Tibial artery (tissue), 4 donors: ENCODE data around the gene RNASEH2C.
"Not testable (repeated sequence)": the region's sequence is repeated elsewhere in the genome, so short reads cannot be mapped to it uniquely, and the experiment has no call there.

ENCODE experiments used
- DNase-seq, 2 donors: peaks; one replicate each; pipeline ENCODE4 v3.0.0-alpha.2; 2019
- H3K27ac ChIP-seq, 2 donors: fragments of 200-600 bp; sonication (generic) in 1 of 2; 1 replicate in 1 of 2; 2 replicates in 1 of 2; pipeline ENCODE4 v1.5.1; 2018 to 2019; ENCODE audit warnings: mild to moderate bottlenecking in 1 of 2
- H3K27me3 ChIP-seq, 2 donors: fragments of 200-600 bp; sonication (generic) in 1 of 2; one replicate each; pipeline versions ENCODE4 v1.5.1 to v1.6.0; 2016 to 2019
- H3K36me3 ChIP-seq, 3 donors: fragments of 200-600 bp; sonication (generic) in 2 of 3; one replicate each; pipeline ENCODE4 v1.5.1; 2016 to 2019; ENCODE audit warnings: mild to moderate bottlenecking in 2 of 3
- H3K4me1 ChIP-seq, 4 donors: fragments of 200-600 bp; sonication (generic) in 2 of 4; 1 replicate in 3 of 4; 2 replicates in 1 of 4; pipeline ENCODE4 v1.5.1; 2016 to 2019
- H3K4me3 ChIP-seq, 2 donors: fragments of 200-600 bp; sonication (generic) in 1 of 2; 1 replicate in 1 of 2; 2 replicates in 1 of 2; pipeline ENCODE4 v1.5.1; 2018 to 2019; ENCODE audit warnings: mild to moderate bottlenecking in 2 of 2
- H3K9me3 ChIP-seq, 3 donors: fragments of 200-600 bp; sonication (generic) in 1 of 3; one replicate each; pipeline ENCODE4 v1.5.1; 2016 to 2019
- intact Hi-C: fragments of 100-400 bp; cut with DNase I; formaldehyde crosslinking; loops from one replicate; pipeline ENCODE4 v1.15.0; 2023; ENCODE audit warnings: low total_unique reads
- TF ChIP-seq, protein P1 (sequence below), 2 experiments: fragments of 200-600 bp in 1 of 2; fragments of 450-650 bp in 1 of 2; IDR thresholded peaks; one replicate each; pipeline ENCODE4 v1.5.1; 2017 to 2019; ENCODE audit warnings: antibody characterized with exemption in 2 of 2, mild to moderate bottlenecking in 1 of 2, moderate library complexity in 1 of 2

The RNASEH2C gene

DNA sequence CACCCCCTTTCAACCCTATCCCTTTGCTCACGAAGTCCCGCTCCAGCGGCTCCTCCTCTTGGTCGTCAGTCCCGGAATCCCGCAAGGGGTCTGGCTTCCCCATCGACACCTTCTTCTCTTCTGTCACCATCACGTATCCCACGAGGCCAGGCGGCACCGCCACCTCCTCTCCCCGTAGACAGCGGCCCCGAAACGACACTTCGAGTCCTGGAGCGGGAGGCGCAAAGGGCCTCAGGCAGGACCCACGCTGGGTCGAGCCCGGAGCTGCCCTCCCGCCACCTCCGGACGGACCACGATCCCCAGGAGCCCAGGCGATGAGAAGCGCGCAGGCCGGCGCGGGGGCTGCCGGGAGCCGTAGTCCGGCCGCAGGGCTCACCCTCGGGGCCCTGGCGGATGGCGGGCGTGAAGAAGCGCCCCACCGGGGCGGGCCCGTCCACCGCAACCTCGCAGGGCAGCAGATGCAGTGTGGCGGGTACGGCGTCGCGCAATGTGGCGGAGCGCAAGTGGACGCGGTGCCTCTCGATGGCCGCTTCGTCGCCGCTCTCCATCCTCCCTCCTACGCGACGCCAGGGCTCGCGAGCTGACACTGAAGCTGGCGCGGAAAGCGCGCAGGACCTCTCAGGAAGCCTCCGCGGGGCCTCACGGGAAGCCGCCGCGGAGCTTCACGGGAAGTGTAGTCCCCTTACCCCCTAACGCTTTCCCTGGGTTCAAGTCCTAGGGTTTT, at the start of gene RNASEH2C:
Gene RNASEH2C, minus strand, starts transcription at position 588 of the 724 bp plus-strand sequence. Its CDS starts 40 bp downstream, at position 548.
- H3K4me3 ChIP-seq: peak within 1 kb of the TSS; percentile 59 to 78
- intact Hi-C loops: no loop called here

DNA sequence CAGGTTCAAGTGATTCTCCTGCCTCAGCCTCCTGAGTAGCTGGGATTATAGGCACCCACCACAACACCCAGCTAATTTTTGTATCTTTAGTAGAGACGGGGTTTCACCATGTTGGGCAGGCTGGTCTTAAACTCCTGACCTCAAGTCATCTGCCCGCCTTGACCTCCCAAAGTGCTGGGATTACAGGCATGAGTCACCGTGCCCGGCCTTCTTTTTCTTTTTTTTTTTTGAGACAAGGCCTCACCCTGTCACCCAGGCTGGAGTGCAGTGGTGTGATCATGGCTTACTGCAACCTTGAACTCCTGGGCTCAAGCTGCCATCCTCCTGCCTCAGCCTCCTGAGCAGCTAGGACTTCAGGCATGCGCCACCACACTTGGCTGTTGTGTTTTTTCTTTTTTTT, 47.2 kb upstream of the RNASEH2C start:
- H3K27ac ChIP-seq, intact Hi-C loops, H3K27me3 ChIP-seq, H3K4me3 ChIP-seq, DNase-seq, H3K4me1 ChIP-seq, H3K9me3 ChIP-seq, H3K36me3 ChIP-seq: not testable (repeated sequence)

More for the DNA sequence above, at the start of gene RNASEH2C:
- peaks cover 0 to 31% (median 20%) of the 10 kb centered on the region in 4 donors for H3K4me1 ChIP-seq
- H3K9me3 ChIP-seq: no peaks in the 10 kb centered on the region
- H3K27me3 ChIP-seq: no peaks in the 10 kb centered on the region
- peaks cover 41 to 42% (median 42%) of the 10 kb centered on the region in 3 donors for H3K36me3 ChIP-seq
- peak; percentile 82 to 88 for DNase-seq
- peak within 1 kb of the TSS; percentile 77 to 90 for H3K27ac ChIP-seq
- TF ChIP-seq, protein P1, sequence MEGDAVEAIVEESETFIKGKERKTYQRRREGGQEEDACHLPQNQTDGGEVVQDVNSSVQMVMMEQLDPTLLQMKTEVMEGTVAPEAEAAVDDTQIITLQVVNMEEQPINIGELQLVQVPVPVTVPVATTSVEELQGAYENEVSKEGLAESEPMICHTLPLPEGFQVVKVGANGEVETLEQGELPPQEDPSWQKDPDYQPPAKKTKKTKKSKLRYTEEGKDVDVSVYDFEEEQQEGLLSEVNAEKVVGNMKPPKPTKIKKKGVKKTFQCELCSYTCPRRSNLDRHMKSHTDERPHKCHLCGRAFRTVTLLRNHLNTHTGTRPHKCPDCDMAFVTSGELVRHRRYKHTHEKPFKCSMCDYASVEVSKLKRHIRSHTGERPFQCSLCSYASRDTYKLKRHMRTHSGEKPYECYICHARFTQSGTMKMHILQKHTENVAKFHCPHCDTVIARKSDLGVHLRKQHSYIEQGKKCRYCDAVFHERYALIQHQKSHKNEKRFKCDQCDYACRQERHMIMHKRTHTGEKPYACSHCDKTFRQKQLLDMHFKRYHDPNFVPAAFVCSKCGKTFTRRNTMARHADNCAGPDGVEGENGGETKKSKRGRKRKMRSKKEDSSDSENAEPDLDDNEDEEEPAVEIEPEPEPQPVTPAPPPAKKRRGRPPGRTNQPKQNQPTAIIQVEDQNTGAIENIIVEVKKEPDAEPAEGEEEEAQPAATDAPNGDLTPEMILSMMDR (IDR thresholded peaks at IDR 0.05): peak in 1 of 2 experiments; percentile 15

DNA sequence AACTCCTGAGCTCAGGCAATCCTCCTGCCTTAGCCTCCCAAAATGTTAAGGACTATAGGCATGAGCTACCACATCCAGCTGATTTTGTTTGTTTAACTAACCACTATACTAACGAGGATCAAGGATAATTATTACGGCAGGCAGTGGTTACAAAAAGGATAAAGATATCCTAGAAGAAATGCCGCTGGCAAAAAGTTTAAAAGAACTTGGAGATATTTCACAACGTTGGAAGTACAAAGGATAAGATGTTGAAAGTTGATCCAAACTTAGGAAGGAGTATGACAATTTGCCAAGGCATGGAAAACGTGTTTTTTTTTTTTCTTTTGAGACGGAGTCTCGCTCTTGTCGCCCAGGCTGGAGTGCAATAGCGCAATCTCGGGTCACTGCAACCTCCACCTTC, 46.8 kb upstream of the RNASEH2C start:
- H3K9me3 ChIP-seq: no peaks in the 10 kb centered on the region
- H3K4me1 ChIP-seq: peaks cover 0 to 6% (median 2%) of the 10 kb centered on the region in 4 donors
- no peaks in the 10 kb centered on the region for H3K27me3 ChIP-seq
- no peaks in the 10 kb centered on the region for H3K36me3 ChIP-seq
- TF ChIP-seq, protein P1 (IDR thresholded peaks at IDR 0.05): no peak
- no peak for DNase-seq
- no peak overlapping the region for H3K4me3 ChIP-seq
- intact Hi-C loops: no loop called here
- H3K27ac ChIP-seq: no peak overlapping the region

DNA sequence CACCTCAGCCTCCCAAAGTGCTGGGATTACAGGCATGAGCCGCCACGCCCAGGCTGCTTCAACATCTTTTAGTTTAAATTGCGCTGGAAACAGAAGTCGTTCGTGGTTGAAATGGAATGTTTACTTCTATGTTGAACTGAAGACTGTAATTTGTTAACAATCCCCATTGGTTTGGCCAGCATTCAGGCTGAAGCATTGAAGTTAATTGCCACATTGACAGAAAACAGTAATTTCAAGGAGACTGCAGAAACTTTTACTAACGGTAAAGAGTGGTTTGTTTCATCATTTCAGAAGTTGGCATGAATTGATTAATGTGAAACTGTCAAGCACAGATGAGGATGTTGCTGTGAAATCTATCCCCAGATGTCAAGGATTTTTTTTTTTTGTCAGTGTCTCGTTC, 45.9 kb upstream of the RNASEH2C start:
- TF ChIP-seq, protein P1 (IDR thresholded peaks at IDR 0.05): no peak
- H3K27me3 ChIP-seq: no peaks in the 10 kb centered on the region
- intact Hi-C loops: no loop called here

DNA sequence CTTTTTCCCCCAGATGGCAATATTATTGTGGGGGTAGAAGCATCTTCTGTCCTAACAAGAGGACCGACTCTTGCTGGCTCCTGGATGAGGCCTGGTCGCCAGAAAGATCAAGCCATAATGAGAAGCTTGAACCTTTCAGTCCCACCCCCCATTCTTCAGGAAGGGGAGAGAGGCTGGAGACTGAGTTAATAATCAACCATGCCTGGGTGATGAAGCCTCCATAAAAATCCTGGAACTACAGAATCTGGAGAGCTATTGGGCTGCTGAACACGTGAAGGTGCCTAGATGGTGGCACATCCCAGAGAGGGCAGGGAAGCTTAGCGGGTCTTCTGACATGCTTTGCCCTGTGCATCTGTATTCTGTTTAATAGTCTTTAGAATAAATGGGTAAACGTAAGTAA, 43.8 kb upstream of the RNASEH2C start:
- Histone ChIP-seq H3K4me1 (peaks cover 0 to 2% (median 0%) of the 10 kb centered on the region in 4 donors), H3K4me3 (no peak overlapping the region), H3K9me3 (no peaks in the 10 kb centered on the region), H3K27ac (no peak overlapping the region), H3K27me3 (no peaks in the 10 kb centered on the region), H3K36me3 (no peaks in the 10 kb centered on the region)
- DNase-seq: no peak
- TF ChIP-seq, protein P1 (IDR thresholded peaks at IDR 0.05): no peak
- intact Hi-C loops: no loop called here

More for the DNA sequence above, 45.9 kb upstream of the RNASEH2C start:
- Histone ChIP-seq H3K36me3 (no peaks in the 10 kb centered on the region), H3K27ac (no peak overlapping the region), H3K9me3 (no peaks in the 10 kb centered on the region), H3K4me1 (peaks cover 0 to 6% (median 2%) of the 10 kb centered on the region in 4 donors), H3K4me3 (no peak overlapping the region)
- no peak for DNase-seq

DNA sequence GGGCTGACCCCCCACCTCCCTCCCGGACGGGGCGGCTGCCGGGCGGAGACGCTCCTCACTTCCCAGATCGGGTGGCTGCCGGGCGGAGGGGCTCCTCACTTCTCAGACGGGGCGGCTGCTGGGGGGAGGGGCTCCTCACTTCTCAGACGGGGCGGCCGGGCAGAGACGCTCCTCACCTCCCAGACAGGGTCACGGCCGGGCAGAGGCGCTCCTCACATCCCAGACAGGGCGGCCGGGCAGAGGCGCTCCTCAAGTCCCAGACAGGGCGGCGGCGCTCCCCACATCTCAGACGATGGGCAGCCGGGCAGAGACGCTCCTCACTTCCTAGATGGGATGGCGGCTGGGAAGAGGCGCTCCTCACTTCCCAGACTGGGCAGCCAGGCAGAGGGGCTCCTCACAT, 42.2 kb upstream of the RNASEH2C start:
- H3K9me3 ChIP-seq, H3K27ac ChIP-seq, H3K36me3 ChIP-seq, H3K4me3 ChIP-seq, DNase-seq, intact Hi-C loops, H3K27me3 ChIP-seq, H3K4me1 ChIP-seq: not testable (repeated sequence)

DNA sequence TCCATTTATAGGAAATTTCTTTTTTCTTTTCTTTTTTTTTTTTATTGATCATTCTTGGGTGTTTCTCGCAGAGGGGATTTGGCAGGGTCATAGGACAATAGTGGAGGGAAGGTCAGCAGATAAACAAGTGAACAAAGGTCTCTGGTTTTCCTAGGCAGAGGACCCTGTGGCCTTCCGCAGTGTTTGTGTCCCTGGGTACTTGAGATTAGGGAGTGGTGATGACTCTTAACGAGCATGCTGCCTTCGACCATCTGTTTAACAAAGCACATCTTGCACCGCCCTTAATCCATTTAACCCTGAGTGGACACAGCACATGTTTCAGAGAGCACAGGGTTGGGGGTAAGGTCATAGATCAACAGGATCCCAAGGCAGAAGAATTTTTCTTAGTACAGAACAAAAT, 41.6 kb upstream of the RNASEH2C start:
- DNase-seq, H3K27me3 ChIP-seq, H3K27ac ChIP-seq, H3K36me3 ChIP-seq, H3K9me3 ChIP-seq, H3K4me3 ChIP-seq, H3K4me1 ChIP-seq, intact Hi-C loops: not testable (repeated sequence)
